ENCODE results near the gene KAT7. TPM values are rescaled to one million over a fixed set of nuclear protein-coding genes. Genes with fewer than 3 reads are reported as not detected.

The KAT7 gene
- polyA plus RNA-seq, 1 donor = 29.9 TPM

GRCh38 chr17:49871211-49871610 lies 82.7 kb downstream of the KAT7 start:
- no peak for DNase-seq (ENCODE audit: low read depth)

- DNase-seq (ENCODE audit: low read depth) = no peak
Observed at GRCh38 chr17:49872754-49873377, 84.4 kb downstream of the KAT7 start.

DNA sequence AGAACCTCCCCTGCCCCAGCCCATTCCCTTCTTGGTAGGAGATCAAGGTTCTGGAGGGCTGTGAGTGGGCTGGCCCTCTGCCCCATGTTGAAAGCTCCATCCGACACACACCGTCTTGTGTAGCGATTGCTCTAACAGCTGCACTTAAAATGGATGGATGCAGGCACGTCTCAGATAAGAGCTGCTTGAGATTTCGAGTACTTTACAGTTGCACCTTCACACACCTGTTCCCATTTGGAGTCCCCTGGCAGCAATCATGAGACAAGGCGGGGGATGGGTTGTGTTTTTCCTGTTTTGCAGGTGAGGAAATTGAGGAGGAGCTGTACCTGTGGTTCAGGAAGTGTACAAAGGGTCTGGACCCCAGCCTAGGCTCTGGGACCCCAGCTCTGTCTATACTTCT lies 85.0 kb downstream of the KAT7 start:
- DNase-seq (ENCODE audit: low read depth) = no peak

DNA sequence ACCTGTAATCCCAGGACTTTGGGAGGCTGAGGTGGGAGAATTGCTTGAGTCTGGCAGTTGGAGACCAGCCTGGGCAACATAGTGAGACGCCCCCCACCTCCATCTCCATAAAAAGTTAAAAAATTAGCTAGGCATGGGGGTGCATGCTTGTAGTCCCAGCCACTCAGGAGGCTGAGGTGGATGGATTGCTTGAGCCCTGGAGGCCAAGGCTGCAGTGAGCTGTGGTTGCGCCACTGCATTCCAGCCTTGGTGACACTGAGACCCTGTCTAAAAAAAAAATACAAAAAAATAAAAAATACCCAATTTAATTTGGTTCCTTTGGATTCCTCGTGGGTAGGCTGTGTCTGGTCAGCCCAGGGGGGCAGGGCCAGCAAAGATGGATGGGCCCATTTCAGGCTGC lies 85.4 kb downstream of the KAT7 start:
- no peak for DNase-seq (ENCODE audit: low read depth)

DNA sequence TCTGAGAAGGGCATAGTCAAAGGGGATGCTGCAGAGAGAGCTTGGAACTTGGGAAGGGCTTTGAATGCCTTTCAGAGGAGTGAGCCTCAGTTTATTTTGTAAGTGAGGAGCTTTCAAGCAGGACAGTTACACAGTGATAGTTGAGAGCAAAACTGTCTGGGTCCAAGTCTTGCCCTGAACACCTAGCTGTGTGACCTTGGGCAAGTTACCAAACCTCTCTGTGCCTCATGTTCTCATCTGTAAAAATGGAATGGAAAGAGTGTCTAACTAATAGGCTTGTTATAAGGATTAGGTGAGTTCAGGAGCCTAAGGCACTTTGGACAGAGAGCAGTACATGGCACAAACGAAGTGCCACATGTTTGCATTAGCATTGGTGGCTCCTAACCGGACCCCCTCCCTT lies 86.4 kb downstream of the KAT7 start:
- no peak for DNase-seq (ENCODE audit: low read depth)

GRCh38 chr17:49875685-49876084 lies 87.2 kb downstream of the KAT7 start:
- DNase-seq (ENCODE audit: low read depth) = no peak

DNA sequence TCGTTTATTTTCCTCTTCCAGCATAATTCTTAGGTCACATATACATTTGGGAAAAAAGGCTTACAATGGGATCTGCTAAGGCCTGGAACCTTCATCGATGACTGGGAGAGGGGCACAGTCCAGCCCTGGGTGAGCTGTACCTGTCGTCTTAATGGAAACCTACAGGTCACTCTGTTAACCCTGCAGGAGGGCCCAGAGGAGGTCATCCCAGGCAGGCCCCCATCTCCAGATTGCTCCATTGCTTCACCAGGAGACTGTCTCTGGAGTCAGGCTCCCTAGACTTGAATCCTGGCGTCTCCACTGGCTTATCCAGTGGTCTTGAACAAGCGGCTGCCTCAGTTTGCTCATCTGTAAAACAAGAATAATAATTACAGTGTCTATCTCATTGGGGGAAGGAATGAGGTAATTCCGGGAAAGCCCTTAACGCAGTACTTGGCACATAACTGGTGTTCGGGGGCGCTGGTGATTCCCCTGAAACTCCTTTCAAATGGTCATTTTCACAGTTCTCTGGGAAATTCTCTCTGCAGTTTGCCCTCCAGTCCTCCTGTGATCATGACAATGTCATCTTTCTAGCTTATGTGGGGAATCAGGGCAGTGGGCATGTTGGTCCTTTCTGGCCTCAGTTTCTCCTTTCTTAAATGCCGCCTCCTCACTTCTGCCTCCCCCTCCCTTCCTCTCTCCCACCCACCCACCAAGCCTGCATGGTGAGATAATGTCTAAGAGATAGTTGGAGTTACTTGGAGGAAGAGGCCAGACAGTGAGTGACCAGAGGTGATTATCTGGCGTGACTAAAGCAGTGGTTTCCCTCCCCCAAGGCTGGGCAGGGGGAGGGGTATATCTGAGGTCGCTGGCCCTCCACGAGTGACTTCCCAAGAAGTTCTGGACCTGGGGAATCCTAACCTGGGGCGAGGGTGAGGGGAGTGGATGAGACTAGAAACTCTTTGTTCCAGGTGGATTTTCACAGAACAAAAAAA lies 90.7 kb downstream of the KAT7 start:
- no peak for DNase-seq (ENCODE audit: low read depth)

DNA sequence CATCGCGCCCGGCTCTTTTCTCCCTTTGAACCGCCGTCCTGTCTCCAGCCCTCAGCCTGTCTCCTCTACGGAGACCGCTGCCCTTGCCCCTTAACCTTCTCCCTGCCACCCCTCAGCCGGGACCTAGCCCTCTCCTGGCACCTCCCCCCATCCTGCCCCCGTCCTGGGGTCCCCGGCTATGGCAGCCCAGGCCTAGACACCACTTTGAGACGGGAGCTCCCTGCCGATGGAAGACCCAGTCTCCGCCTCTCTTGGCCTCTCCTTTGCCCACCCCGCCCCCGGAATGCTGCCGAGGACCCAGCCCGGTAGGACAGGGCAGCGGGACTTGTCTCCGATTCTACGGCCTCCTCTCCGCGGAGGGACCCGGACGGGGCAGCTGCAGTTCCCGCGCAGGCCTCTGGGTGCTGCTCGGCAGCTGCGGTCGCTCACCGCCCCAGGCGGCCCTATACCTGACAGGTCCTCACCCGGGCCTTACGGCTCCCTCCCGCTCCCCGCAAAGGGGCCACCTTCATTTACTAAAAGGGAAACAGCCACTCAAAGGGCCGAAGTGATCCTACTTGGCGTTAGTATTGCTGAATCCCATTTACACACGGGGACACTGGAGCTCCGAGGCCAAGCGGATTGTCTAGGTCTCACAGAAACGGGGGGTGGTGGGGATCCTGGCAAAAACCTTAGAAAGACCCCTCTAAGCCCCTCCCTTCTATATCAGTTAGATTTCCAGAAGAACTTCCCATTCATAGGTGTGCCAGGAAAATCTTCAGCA lies 92.0 kb downstream of the KAT7 start:
- DNase-seq (ENCODE audit: low read depth) = no peak

DNA sequence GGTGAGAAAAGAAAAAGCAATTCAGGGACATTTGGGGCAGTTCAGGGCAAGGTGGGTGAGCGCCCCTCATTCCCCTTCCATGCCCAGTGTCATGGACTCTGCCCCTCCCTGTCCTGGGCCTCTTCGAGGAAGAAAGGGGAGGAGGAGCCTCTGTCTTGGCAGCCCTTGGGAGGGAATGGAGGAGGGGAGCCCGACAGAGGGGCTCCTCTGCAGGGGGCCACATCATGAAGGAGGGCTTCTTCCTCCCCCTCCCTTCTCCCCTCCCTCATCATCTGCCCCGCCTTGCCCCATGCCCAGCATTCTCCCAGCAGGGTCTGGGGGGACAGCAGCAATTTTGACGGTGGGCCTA lies 92.5 kb downstream of the KAT7 start:
- DNase-seq (ENCODE audit: low read depth) = no peak

DNA sequence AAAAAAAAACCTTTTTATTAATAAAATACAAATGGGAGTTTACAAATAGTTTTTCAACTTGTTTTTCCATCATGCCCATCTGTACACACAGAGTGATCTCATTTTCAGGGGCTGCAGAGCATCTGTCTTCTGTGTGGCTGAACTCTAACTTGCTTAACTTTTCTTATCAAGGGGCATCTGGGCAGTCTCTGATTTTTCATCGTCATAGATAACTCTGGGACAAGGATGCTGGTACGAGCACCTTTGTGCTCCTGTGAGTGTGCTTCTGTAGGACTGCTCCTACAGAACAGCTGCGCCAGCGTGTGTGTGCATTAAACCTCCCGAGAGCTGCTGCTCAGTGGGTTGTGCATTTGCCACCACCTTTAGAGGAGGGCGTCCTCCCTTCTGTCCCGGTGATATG lies 94.0 kb downstream of the KAT7 start:
- no peak for DNase-seq (ENCODE audit: low read depth)

Other genes with a start within 250 kb of the KAT7 start
- gene NXPH3, start 212.8 kb upstream of the KAT7 start, polyA plus RNA-seq (ENCODE audit: insufficient read length) = 1.3 TPM
- gene SPOP, start 110.6 kb upstream of the KAT7 start, polyA plus RNA-seq (ENCODE audit: insufficient read length) = 51.5 TPM
- 53.1 TPM for gene SLC35B1, start 80.7 kb upstream of the KAT7 start, polyA plus RNA-seq (ENCODE audit: insufficient read length)
- gene FAM117A, start 24.6 kb upstream of the KAT7 start, polyA plus RNA-seq (ENCODE audit: insufficient read length) = 18.0 TPM
- 1.8 TPM for gene TAC4, start 59.4 kb downstream of the KAT7 start, polyA plus RNA-seq (ENCODE audit: insufficient read length)
- 0.20 TPM for gene DLX4, start 180.5 kb downstream of the KAT7 start, polyA plus RNA-seq (ENCODE audit: insufficient read length)
- not detected for gene DLX3, start 206.5 kb downstream of the KAT7 start, polyA plus RNA-seq (ENCODE audit: insufficient read length)